ENCODE data around the gene NHERF2. TPM values are rescaled to one million over a fixed set of nuclear protein-coding genes. Genes with fewer than 3 reads are reported as not detected.
A peak's percentile ranks its signal among the peaks of the same experiment; 100 is the strongest.

Gene NHERF2
- polyA plus RNA-seq, 1 experiment: 107 TPM

DNA sequence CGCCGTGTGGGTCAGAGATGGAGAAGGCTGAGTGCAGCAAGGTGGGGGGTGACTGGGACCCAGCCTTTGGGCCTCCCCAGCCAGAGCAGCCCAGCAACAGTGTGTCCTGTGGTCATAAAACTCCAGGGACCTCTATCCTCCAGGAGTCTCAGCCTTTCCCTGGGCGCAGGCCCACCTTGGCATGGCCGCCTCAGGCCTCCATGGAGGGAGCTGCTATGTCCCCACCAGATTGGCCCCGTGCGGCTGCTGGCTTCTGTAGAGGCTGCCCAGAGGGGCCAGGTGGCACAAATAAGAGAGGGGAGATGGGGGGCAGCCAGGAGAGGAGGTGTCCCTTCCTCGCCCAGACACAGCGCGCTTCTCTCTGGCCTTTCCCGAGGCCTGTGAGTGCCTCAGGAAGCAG is 39.5 kb upstream of the NHERF2 start:
- no peak for DNase-seq (ENCODE audit: low read depth)
- CTCF ChIA-PET: interaction anchor here (1.3 to 1.6 kb wide), 2 partner anchors 16 to 17 kb away, joined by 4 to 7 read pairs; no protein-coding TSS in a partner anchor
- Histone ChIP-seq H3K36me3 (ENCODE audit: control insufficient read depth, insufficient read depth, low read length) (peaks cover 15% of the 10 kb centered on the region), H3K27me3 (ENCODE audit: control insufficient read depth, insufficient read depth, low read length) (peaks cover 5% of the 10 kb centered on the region; the same call in 1 of the 2 replicates), H3K4me3 (ENCODE audit: low read depth, low read length) (no peak overlapping the region)
- POLR2A ChIA-PET: no interaction called here
- TF ChIP-seq, protein P1, sequence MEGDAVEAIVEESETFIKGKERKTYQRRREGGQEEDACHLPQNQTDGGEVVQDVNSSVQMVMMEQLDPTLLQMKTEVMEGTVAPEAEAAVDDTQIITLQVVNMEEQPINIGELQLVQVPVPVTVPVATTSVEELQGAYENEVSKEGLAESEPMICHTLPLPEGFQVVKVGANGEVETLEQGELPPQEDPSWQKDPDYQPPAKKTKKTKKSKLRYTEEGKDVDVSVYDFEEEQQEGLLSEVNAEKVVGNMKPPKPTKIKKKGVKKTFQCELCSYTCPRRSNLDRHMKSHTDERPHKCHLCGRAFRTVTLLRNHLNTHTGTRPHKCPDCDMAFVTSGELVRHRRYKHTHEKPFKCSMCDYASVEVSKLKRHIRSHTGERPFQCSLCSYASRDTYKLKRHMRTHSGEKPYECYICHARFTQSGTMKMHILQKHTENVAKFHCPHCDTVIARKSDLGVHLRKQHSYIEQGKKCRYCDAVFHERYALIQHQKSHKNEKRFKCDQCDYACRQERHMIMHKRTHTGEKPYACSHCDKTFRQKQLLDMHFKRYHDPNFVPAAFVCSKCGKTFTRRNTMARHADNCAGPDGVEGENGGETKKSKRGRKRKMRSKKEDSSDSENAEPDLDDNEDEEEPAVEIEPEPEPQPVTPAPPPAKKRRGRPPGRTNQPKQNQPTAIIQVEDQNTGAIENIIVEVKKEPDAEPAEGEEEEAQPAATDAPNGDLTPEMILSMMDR (IDR thresholded peaks at IDR 0.05; ENCODE audit: insufficient read depth, low read depth, low read length): no peak

DNA sequence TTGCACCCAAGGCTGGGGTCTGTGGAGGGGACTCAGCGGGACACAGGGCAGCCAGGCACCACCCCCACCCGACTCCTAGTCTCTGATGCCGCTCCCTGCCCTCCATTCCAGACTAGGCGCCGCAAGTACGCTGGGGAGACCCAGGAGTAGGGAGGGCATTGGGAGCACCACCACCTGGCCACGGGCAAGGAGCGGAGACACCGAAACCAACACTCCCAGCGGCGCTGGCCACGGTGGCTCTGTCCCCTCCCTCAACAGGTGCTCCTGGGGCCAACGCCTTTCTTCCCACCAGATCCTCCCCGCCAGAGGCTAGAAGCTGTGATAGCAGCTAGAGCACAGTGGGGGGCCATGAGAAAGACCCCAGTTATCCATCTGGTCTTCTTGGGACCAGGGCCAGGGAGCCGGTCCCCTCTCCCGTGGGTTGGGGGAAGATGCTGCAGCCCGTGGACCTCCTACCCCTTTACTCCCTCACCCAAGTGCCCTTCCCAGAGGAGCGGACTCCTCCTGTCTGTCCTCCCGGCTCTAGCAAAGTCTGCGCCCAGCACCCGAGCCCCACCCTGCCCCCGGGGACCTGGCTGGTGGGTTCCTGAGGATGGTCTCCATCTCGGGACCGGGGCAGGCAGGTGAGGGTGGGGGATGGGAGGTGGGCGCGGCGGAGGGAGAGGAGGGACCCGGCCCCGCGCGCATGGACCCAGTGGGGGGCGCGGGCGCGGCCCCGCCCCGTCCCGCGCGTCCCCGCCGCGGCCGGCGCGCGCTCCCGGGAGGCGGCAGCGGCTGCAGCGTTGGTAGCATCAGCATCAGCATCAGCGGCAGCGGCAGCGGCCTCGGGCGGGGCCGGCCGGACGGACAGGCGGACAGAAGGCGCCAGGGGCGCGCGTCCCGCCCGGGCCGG is 37.2 kb upstream of the NHERF2 start, which contains the start of gene SYNGR3:
Gene SYNGR3 (plus strand): TSS at position 762 of the 892 bp plus-strand sequence. CDS start 133 bp downstream, outside the sequence.
- peak within 1 kb of the TSS; percentile 29 for H3K4me3 ChIP-seq (ENCODE audit: low read depth, low read length)

DNA sequence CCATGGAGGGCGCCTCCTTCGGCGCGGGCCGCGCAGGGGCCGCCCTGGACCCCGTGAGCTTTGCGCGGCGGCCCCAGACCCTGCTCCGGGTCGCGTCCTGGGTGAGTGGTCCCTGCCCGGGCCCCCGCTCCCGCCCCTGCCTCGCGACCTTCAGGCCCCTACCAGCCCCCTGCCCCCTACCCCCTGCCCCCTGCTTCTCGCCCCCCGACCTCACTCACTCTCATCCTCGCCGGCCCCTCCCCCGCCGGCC is 36.7 kb upstream of the NHERF2 start:
- CTCF ChIA-PET: no interaction called here
- POLR2A ChIA-PET: no interaction called here
- Histone ChIP-seq H3K4me3 (ENCODE audit: low read depth, low read length) (peak overlapping the region; percentile 29), H3K36me3 (ENCODE audit: control insufficient read depth, insufficient read depth, low read length) (peaks cover 15% of the 10 kb centered on the region), H3K27me3 (ENCODE audit: control insufficient read depth, insufficient read depth, low read length) (peaks cover 2% of the 10 kb centered on the region; the same call in 1 of the 2 replicates)
- DNase-seq (ENCODE audit: low read depth): no peak
- TF ChIP-seq, protein P1 (IDR thresholded peaks at IDR 0.05; ENCODE audit: insufficient read depth, low read depth, low read length): no peak

More for the DNA sequence above, 37.2 kb upstream of the NHERF2 start, which contains the start of gene SYNGR3:
- Histone ChIP-seq H3K36me3 (ENCODE audit: control insufficient read depth, insufficient read depth, low read length) (peaks cover 15% of the 10 kb centered on the region), H3K27me3 (ENCODE audit: control insufficient read depth, insufficient read depth, low read length) (peaks cover 2% of the 10 kb centered on the region; the same call in 1 of the 2 replicates)
- ChIA-PET POLR2A (no interaction called here), CTCF (no interaction called here)
- no peak for DNase-seq (ENCODE audit: low read depth)
- TF ChIP-seq, protein P1 (IDR thresholded peaks at IDR 0.05; ENCODE audit: insufficient read depth, low read depth, low read length): no peak

DNA sequence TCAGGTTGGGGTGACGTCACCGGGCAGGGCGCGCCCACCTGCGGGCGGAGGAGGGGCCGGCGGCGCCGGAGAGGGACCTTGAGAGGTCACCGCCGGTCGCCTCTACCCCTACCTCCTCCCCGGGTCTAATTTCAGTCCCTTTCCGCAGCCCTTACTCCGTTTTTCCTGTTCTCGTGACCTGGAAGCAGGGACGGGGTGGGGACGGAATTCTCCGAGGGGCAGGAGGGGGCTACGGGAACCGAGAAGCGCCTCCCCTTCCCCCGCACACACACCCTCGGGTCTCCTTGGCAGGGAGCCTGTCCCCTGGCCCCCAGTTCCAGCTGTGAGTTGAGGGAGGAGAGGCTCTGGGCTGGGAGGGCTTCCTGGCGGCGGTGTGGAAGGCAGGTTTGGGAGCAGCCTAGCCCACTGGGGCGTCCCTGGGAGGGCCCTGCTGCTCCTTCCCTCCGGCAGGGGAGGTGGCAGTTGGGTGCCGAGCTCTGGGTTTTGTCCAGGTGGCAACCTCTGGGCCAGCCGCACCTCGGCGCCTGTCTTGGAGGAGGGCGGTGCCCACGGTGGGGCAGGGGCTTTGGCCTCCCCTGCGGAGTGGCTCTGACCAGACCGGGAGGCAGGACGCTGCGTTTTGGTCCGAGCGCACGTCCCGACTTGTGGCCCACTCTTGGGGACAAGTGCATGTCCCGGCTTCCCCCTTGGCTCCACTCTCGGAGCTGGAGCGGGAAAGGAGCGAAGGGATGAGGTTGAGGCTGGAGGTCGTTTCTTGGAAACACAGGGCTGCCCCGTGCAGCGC is 36.2 kb upstream of the NHERF2 start:
- no peak for DNase-seq (ENCODE audit: low read depth)
- CTCF ChIA-PET: no interaction called here
- TF ChIP-seq, protein P1 (IDR thresholded peaks at IDR 0.05; ENCODE audit: insufficient read depth, low read depth, low read length): no peak
- POLR2A ChIA-PET: no interaction called here
- peaks cover 2% of the 10 kb centered on the region; the same call in 1 of the 2 replicates for H3K27me3 ChIP-seq (ENCODE audit: control insufficient read depth, insufficient read depth, low read length)
- peaks cover 15% of the 10 kb centered on the region for H3K36me3 ChIP-seq (ENCODE audit: control insufficient read depth, insufficient read depth, low read length)
- peak overlapping the region; percentile 29 for H3K4me3 ChIP-seq (ENCODE audit: low read depth, low read length)

DNA sequence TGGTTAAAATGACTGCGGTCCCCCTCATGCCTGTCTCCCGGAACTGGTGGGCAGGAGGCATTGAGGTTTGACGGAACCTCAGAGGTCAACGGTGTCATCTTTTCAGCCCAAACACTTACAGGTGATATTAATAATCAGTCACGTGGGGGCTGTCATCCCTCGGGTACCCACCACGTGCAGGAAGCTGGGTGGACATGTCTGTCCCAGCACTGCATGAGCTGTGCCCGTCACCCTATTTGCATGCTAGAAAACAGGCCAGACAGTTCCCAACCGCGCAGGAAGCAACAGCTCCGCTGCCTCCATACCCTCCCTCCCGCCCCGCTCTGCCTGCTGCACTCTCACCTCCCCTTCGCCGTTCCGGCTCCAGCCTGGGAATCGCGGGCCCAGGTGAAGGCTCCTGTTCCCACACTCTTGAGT is 35.6 kb upstream of the NHERF2 start:
- Histone ChIP-seq H3K36me3 (ENCODE audit: control insufficient read depth, insufficient read depth, low read length) (peaks cover 9% of the 10 kb centered on the region), H3K4me3 (ENCODE audit: low read depth, low read length) (no peak overlapping the region), H3K27me3 (ENCODE audit: control insufficient read depth, insufficient read depth, low read length) (peaks cover 2% of the 10 kb centered on the region; the same call in 1 of the 2 replicates)
- no peak for DNase-seq (ENCODE audit: low read depth)
- TF ChIP-seq, protein P1 (IDR thresholded peaks at IDR 0.05; ENCODE audit: insufficient read depth, low read depth, low read length): no peak
- CTCF ChIA-PET: no interaction called here
- POLR2A ChIA-PET: no interaction called here

All from BJ (cell line).